Neural crest cell (in vitro differentiated cells): ENCODE data around the gene CISD1. TPM values are rescaled to one million over a fixed set of nuclear protein-coding genes. Genes with fewer than 3 reads are reported as not detected.

ENCODE experiments used
- DNase-seq: peaks from one replicate; pipeline ENCODE4 v3.0.0; 2021; ENCODE audit warnings: low read depth, mixed read lengths, low spot score
- H3K27ac Mint-ChIP-seq: one replicate; pipeline ENCODE4 v1.8.0; 2021; ENCODE audit warnings: mild to moderate bottlenecking, mixed read lengths; ENCODE audit not compliant: unreplicated experiment
- H3K27me3 Mint-ChIP-seq: 2 replicates; pipeline ENCODE4 v1.8.0; 2021; ENCODE audit warnings: low read depth, mild to moderate bottlenecking, mixed read lengths
- H3K36me3 Mint-ChIP-seq: 2 replicates; pipeline ENCODE4 v1.8.0; 2021; ENCODE audit warnings: low read depth, mild to moderate bottlenecking, mixed read lengths
- H3K4me1 Mint-ChIP-seq: 2 replicates; pipeline ENCODE4 v1.8.0; 2021; ENCODE audit warnings: mixed read lengths
- H3K4me3 Mint-ChIP-seq: one replicate; pipeline ENCODE4 v1.8.0; 2021; ENCODE audit warnings: mild to moderate bottlenecking, mixed read lengths
- H3K9me3 Mint-ChIP-seq: 2 replicates; pipeline ENCODE4 v1.8.0; 2021; ENCODE audit warnings: mixed read lengths
- total RNA-seq: library from RNA; stranded (reverse); gene quantifications from 2 replicates; pipeline ENCODE4 v1.2.1, GENCODE V29; 2021
- TF ChIP-seq, protein P1 (sequence below): fragments of 200-600 bp; sonication (generic); conservative IDR thresholded peaks from 2 replicates; pipeline ENCODE4 v1.5.0; 2021; ENCODE audit warnings: antibody characterized with exemption, mild to moderate bottlenecking

Gene CISD1
- total RNA-seq, 1 donor from 2014 or later: 33.1 TPM

DNA sequence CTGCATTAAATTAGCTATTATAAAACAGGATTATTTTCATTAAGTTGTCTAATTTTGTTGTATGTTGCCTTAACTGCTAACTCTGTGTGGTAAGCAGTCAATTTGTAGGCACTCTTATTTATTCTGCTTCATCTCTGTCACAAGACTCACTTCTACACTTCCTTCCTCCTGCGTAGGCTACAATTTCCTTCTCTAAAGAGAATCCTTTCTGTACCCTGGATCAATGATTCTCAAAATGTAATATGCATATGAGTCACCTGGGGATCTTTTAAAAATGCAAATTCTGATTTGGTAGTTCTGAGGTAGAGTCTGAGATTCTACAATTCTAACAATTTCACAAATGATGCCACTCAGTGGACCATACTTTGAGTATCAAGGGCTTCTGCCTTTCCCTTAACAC is 61.5 kb downstream of the CISD1 start:
- DNase-seq: no peak
- Mint-ChIP-seq H3K9me3 (peaks cover 2% of the 10 kb centered on the region), H3K4me3 (no peak overlapping the region), H3K36me3 (no peaks in the 10 kb centered on the region), H3K27ac (no peak overlapping the region), H3K4me1 (peaks cover under 1% of the 10 kb centered on the region), H3K27me3 (peaks cover 15% of the 10 kb centered on the region)
- TF ChIP-seq, protein P1, sequence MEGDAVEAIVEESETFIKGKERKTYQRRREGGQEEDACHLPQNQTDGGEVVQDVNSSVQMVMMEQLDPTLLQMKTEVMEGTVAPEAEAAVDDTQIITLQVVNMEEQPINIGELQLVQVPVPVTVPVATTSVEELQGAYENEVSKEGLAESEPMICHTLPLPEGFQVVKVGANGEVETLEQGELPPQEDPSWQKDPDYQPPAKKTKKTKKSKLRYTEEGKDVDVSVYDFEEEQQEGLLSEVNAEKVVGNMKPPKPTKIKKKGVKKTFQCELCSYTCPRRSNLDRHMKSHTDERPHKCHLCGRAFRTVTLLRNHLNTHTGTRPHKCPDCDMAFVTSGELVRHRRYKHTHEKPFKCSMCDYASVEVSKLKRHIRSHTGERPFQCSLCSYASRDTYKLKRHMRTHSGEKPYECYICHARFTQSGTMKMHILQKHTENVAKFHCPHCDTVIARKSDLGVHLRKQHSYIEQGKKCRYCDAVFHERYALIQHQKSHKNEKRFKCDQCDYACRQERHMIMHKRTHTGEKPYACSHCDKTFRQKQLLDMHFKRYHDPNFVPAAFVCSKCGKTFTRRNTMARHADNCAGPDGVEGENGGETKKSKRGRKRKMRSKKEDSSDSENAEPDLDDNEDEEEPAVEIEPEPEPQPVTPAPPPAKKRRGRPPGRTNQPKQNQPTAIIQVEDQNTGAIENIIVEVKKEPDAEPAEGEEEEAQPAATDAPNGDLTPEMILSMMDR: no peak

DNA sequence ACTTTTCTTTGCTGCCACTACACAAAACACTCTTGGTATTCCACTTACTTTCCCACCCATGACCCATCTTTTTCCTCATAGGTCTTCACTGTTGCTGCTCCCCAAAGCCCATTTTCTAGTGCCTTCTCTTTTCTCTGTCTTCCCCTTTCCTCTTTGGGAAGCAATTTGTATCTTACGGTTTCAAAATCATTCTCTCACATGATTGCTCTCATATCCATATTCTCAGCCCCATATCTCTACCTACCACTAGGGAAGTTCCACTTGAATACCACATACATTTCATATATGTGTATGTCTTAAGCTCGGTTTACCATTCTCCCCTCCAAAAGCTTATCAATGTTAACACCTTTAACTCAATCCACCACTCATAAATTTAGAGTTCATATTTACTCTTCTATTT is 62.7 kb downstream of the CISD1 start:
- no peaks in the 10 kb centered on the region for H3K9me3 Mint-ChIP-seq
- H3K4me1 Mint-ChIP-seq: peaks cover 12% of the 10 kb centered on the region
- no peaks in the 10 kb centered on the region for H3K36me3 Mint-ChIP-seq
- H3K27ac Mint-ChIP-seq: no peak overlapping the region
- no peak overlapping the region for H3K4me3 Mint-ChIP-seq
- DNase-seq: no peak
- TF ChIP-seq, protein P1: no peak
- H3K27me3 Mint-ChIP-seq: peaks cover 15% of the 10 kb centered on the region

DNA sequence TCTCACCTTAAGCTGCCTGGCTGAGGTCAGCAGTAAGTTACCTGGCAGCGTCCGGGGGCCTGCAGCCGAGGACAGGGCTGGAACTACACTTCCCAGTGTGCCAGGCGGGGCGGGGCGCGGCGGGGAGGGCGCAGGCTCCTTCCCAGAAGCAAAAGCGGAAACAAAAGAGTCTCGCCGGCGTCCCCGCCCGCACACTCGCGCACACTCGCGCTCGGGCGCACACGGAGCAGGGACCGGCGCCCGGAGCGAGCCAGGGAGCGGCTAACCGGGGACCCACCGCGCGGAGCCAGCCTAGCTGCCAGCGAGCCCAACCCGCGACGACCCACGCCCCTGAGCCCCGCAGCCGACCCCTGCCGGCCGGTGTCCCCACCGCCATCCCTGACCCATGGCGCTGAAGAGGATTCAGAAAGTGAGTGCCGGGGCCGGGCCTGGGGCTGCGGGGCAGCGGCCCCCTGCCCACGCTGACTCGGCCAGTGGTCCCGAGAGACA is 65.9 kb downstream of the CISD1 start, which contains the start of gene UBE2D1:
Gene UBE2D1 (plus strand): TSS at position 190 of the 489 bp plus-strand sequence. CDS start 196 bp downstream, at position 386.
- H3K27ac Mint-ChIP-seq: peak within 1 kb of the TSS; percentile 89
- no peaks in the 10 kb centered on the region for H3K36me3 Mint-ChIP-seq

DNA sequence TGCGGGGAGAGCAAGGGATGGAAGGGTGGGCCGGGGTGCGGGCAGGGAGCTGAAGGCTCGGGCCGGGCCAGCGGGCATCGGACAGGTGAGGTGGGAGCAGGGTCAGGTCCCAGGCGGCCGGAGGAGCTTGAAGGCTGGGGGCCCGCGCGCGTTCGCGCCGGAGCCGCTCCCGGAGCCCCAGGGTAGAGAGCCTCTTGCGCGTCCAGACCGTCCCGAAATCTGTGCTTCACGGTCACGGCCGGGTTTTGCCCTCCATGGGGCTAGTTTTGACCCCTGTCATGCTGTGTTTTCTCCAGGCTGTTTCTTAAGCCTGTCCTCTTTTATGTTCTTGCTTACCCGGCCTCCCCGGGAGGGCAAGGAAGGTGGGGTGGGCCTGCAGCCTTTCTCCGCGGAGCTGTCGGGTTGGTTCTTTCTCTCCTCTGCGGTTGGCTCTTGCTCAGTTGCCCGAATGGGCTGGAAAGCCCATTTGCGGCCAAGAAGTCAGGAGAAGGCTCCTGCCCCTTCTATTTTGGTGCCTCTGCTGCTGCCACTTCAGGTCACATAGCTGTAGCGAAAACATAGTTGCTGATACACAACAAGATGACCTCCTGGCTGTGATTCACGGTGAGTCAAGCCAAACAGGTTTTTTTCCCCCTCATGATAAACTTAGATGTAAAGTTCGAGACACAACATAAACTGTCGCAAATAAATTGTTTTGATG is 66.5 kb downstream of the CISD1 start:
- peak; percentile 3 for DNase-seq

More for the DNA sequence above, 65.9 kb downstream of the CISD1 start, which contains the start of gene UBE2D1:
- TF ChIP-seq, protein P1: peak; percentile 43
- H3K4me3 Mint-ChIP-seq: peak within 1 kb of the TSS; percentile 99
- peaks cover 24% of the 10 kb centered on the region for H3K4me1 Mint-ChIP-seq
- peak; percentile 71 for DNase-seq
- H3K27me3 Mint-ChIP-seq: peaks cover 10% of the 10 kb centered on the region
- no peaks in the 10 kb centered on the region for H3K9me3 Mint-ChIP-seq

DNA sequence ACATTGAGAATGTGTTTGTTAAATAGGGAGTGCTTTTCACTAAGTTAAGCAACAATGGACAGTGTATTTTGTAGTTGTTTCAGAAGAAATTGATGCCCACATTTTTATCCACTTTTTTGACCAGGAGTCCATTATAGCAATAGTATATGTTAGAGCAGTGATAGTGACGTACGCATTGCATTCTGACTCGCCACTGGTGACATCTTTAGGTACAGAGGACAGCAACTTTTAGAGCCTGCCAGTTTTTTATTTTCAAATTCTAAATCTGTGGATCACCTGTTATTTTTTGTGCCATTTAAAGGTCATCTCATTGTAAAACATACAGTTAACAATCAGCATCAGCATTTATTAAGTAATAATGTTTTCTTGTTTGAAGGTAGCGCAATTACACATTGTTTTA is 67.3 kb downstream of the CISD1 start:
- Mint-ChIP-seq H3K4me1 (peaks cover 24% of the 10 kb centered on the region), H3K27me3 (peaks cover 7% of the 10 kb centered on the region), H3K4me3 (peak overlapping the region; percentile 99), H3K36me3 (no peaks in the 10 kb centered on the region), H3K9me3 (no peaks in the 10 kb centered on the region), H3K27ac (no peak overlapping the region)
- TF ChIP-seq, protein P1: no peak
- DNase-seq: no peak

More for the DNA sequence above, 66.5 kb downstream of the CISD1 start:
- H3K27me3 Mint-ChIP-seq: peaks cover 10% of the 10 kb centered on the region
- peak overlapping the region; percentile 99 for H3K4me3 Mint-ChIP-seq
- H3K4me1 Mint-ChIP-seq: peaks cover 24% of the 10 kb centered on the region
- H3K36me3 Mint-ChIP-seq: no peaks in the 10 kb centered on the region
- no peaks in the 10 kb centered on the region for H3K9me3 Mint-ChIP-seq
- TF ChIP-seq, protein P1: no peak
- peak overlapping the region; percentile 89 for H3K27ac Mint-ChIP-seq

Other genes with a start within 250 kb of the CISD1 start
- gene IPMK, start 1.3 kb upstream of the CISD1 start, total RNA-seq: 6.7 and 7.1 TPM in 2 replicates
- gene UBE2D1, start 65.8 kb downstream of the CISD1 start, total RNA-seq: 23.9 and 24.9 TPM in 2 replicates
- gene TFAM, start 116.2 kb downstream of the CISD1 start, total RNA-seq: 64.2 and 74.8 TPM in 2 replicates
- gene BICC1, start 243.7 kb downstream of the CISD1 start, total RNA-seq: 2.4 and 2.5 TPM in 2 replicates